Stimulated activated CD4-positive, alpha-beta T cell treated with anti-CD3 and anti-CD28 coated beads, Interleukin-2, amount 100 ng/mL, for 48 hours (primary cell): ENCODE results near the gene CELF5.
"Not testable (repeated sequence)": the region's sequence is repeated elsewhere in the genome, so short reads cannot be mapped to it uniquely, and the experiment has no call there.

ENCODE experiments used
- DNase-seq, 2 donors: peaks; one replicate each; pipeline ENCODE4 v3.0.0-alpha.2; 2020

The CELF5 gene

DNA sequence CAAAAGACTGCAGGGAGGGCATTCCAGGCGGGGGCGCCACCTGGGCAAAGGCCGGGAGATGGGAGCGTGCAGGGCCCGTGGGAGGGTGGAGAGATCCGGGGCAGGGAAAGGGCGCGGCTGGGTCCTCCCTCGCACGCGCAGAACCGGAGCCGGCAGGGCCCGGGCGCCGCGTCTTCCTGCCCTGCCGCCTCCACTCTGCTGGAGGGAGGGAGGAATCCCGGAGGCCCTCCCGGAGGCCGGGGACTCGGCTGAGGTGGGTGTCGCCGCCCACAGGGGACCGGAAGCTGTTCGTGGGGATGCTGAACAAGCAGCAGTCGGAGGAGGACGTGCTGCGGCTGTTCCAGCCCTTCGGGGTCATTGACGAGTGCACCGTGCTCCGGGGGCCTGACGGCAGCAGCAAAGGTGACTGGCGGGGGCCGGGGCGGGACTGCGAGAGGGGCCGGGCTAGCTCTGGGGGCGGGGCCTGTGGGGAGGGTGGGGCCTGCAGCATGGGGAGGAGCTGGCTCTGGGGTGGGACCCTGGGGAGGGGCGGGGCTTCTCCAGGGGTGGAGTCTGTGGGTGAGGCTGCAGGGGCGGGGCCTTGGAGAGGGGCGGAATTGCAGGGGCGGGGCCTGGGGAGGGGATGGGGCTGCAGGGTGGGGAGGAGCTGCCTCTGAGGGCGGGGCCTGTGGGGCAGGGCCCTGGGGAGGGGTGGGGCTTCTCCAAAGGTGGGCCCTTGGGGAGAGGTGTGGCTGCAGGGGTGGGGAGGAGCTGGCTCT, 51.3 kb downstream of the CELF5 start:
- DNase-seq, result peak; percentile 90 to 96

GRCh38 chr19:3276341-3276799, 51.9 kb downstream of the CELF5 start:
- peak in 1 of 2 donors; percentile 39 for DNase-seq

DNA sequence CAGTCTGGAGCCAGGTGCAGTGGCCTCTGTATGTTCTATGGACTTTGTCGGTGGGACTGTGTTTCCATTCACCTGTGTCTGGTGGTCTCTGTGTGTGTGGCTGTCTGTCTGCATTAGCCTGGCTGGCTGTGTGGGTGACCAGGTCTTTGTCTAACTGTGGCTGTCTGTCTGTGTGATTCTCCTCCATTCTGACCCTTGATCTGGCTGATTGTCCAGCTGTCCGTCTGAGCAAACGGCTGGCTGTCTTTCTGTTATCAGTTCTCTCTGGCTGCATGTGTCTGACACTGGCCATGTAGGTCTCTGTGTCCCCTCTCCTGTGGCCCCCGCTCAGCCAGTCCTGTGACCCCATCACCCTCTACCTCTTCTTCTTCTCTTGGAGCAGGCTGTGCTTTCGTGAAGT, 53.2 kb downstream of the CELF5 start:
- DNase-seq, result no peak

- DNase-seq, result no peak
Measured at GRCh38 chr19:3278294-3278693, 53.8 kb downstream of the CELF5 start.

GRCh38 chr19:3278749-3279148, 54.3 kb downstream of the CELF5 start:
- DNase-seq, result no peak

DNA sequence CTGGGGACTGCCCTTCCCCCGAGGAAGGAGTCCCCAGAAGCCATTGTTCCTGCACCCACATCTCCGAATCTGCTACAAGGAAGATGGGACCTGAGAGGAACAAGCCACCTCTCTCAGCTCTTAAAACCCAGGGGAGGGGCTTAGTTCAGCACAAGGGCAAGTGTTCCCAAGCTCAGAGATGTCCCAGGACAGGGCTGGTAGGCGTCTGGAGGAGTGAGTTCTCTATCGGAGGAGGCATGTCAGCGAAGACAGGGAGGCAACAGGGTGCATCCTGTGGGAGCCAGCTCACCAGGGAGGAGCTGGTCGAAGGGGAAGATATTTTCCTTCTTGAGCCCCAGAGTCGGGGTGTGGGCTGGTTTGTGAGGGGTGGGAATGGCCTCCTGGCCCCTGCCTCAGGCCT, 54.8 kb downstream of the CELF5 start:
- no peak for DNase-seq

- no peak for DNase-seq
Measured at GRCh38 chr19:3281026-3281425, 56.6 kb downstream of the CELF5 start.

DNA sequence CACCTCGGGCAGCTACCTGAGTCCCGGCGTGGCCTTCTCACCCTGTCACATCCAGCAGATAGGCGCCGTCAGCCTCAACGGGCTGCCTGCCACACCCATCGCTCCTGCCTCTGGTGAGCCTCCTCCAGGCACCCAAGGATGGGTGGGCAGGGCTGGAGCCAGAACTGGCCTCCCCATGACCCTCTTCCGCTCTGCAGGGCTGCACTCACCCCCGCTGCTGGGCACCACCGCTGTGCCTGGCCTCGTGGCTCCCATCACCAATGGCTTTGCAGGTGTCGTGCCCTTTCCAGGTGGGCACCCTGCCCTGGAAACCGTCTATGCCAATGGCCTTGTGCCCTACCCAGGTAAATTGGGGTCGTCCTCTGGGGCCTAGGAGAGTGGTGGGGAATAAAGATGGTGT, 57.7 kb downstream of the CELF5 start:
- no peak for DNase-seq

DNA sequence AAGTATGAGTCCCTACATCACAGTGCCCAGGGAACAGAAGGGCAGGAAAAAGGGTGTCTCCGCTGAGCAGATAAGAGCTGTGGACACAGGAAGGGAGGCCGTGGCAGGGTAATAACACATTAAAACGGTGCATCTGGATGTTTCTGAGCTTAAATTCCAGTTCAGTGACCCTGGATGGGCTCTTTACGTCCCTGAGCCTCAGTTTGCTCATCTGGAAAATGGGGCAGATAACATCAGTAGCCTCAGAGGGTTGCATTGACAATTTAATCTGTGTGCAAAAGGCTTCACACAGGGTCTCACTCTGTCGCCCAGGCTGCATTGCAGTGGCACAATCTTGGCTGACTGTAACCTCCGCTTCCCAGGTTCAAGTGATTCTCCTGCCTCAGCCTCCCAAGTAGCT, 58.1 kb downstream of the CELF5 start:
- DNase-seq, result no peak

DNA sequence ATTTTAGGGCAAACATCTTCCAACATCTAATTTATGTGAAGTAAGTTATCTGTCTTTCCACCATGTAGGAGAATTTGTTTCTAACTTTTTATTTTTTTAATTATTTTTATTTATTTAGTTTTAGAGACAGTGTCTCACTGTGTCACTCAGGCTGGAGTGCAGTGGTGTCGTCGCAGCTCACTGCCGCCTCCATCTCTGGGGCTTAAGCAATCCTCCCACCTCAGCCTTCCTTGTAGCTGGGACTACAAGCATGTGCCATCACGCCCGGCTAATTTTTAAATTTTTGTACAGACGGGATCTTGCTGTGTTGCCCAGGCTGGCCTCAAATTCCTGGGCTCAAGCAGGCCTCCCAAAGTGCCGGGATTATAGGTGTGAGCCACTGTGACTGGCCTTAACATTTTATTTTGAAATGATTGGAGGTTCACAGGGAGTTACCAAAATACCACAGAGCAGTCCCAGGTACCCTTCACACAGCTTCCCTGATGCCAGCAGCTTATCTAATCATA, 58.8 kb downstream of the CELF5 start:
- DNase-seq, result no peak

DNA sequence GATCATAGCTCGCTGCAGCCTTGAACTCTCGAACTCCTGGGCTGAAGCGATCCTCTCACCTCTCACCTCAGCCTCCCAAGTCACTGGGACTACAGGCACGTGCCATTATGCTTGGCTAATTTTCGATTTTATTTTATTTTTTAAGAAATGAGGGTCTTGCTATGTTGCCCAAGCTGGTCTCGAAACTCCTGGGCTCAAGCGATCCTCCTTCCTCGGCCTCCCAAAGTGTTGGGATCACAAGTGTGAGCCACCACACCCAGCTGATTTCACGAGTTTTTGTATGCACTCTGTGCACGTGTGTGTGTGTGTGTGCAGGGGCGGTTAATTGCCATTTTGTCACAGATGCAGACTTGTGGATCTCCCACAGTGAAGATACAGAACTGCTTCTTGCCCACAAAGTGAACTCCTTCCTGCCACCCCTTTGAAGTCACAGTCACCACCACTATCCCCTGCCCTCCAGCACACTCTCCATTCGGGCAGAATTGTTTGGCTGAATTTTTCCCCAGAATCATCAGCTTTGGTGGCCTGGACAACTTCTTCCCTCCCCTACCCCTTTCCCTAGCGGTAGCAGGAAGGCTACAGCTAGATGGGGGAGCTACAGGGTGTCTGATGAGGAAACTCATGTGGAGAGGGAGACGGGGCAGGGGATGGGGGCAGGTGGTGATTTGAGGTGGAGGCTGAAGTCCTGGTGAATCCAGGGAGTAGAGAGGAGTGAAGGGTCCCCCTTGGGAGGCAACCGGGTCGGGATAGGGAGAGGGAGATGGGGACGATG, 59.6 kb downstream of the CELF5 start:
- no peak for DNase-seq

GRCh38 chr19:3284759-3285646, 60.5 kb downstream of the CELF5 start:
- DNase-seq, result peak; percentile 66 to 79

DNA sequence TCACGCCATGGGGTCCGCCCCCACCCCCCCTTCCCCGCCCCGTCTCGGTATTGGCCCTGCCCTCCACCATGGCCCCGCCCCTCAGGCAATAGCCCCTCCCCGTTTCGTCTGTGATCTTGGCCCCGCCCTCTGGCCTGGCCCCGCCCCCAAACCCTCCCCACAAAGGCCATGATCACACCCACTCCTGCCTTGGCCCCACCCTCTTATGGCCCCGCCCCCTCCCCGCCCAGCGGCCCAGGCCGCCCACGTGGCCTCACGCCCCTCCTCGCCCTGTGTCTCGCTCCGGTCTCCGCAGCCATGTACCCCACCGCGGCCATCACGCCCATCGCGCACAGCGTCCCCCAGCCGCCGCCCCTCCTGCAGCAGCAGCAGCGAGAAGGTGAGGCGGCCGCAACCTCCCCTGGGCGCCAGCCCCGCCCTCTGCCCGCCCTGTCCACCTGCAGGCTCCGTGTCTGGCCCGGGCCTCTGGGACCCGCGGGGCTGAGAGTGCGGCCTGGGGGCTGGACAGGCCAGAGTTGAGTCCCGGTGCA, 61.3 kb downstream of the CELF5 start:
- DNase-seq, result peak; percentile 42 to 68

DNA sequence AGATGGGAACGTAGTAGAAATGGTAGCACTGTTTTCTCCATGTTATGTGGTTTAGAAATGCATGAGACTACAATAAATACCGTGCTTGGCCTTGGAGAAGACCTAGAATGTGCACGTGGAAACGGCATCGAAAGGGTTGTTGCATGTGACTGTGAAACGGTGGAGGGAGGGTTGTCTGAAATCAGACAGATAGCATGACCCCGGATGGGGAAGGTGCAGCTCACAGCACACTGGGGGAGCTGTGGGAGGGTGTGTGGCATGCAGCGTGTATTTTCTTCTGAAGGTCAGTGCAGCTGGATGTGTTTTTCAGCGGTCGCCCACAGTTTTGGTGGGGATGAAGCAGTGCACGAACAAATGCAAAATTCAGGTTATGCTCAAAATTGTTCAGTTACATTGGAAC, 63.4 kb downstream of the CELF5 start:
- DNase-seq, result no peak

DNA sequence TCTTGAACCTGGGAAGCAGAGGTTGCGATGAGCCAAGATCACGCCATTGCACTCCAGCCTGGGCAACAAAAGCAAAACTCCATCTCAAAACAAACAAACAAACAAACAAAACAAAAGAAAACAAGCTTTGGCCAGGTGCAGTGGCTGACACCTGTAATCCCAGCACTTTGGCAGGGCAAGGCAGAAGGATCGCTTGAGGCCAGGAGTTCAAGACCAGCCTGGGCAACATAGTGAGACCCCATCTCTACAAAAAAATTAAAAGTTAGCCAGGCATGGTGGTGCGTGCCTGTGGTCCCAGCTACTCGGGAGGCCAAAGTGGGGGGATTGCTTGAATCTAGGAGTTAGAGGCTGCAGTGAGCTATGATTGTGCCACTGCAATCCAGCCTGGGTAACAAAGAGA, 64.0 kb downstream of the CELF5 start:
- not testable (repeated sequence) for DNase-seq

- no peak for DNase-seq
Measured at GRCh38 chr19:3289971-3290569, 65.6 kb downstream of the CELF5 start.

DNA sequence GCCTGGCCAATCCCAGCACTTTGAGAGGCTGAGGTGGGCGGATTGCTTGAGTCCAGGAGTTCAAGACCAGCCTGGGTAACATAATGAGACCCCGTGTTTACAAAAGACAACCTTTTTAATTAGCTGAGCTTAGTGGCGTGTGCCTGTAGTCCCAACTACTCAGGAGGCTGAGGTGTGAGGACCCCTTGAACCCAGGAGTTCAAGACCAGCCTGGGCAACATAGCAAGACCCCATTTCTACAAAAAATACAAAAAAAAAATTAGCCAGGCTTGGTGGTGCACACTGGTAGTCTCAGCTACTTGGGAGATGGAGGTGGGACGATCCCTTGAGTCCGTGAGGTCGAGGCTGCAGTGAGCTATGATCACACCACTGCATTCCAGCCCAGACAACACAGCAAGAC, 66.4 kb downstream of the CELF5 start:
- not testable (repeated sequence) for DNase-seq

DNA sequence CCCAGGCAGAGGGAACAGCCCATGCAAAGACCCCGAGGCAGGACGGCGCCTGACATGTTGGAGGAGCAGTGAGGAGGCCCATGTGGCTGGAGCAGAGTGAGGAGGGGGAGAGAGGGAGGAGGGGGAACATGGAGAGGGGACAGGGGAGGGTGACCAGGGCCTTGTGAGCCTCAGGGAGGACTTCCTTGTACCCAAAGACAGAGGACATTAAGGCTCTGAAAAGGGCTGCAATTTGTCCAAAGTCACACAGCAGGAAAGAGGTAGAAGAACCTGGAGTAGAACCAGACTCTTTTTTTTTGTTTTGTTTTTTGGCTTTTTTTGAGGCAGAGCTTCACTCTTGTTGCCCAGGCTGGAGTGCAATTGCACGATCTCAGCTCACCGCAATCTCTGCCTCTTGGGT, 67.2 kb downstream of the CELF5 start:
- no peak for DNase-seq

GRCh38 chr19:3292958-3293529, 68.6 kb downstream of the CELF5 start:
- no peak for DNase-seq

GRCh38 chr19:3293560-3293959, 69.1 kb downstream of the CELF5 start:
- DNase-seq, result no peak

DNA sequence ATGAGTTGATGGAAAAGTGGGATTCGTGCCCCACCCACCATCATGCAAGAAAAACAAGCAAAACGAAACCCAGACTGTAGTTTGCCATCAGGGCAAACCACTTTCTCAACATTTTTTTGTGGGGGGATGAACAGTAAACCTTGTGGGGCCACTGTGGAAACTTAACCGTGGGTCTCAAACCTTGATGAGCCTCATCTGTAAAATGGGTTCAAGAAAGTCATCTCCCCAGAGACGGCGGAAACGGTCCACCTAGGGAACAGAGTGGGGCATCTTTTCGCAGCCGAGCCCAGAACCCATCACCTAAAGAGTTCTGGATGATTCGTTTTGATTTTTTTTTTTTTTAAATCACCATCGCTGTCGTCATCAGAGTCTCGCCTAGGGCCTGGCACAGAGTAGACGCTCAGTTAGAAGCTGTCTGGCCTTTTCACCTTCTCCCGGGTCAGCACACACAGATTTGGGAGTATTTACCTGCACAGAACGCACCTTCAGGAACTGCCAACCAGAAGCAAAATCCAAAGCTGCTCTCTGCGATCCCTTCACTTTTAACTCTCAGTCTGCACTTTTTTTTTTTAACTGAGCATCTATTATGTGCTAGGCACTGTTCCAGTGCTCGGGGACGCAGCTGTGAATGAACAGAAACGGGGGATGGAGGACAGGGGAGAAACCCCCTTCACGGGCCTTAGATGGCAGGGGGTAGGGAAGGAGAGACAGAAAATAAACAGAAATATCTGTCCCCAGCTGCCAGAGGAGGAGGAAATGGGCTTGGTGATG, 69.8 kb downstream of the CELF5 start:
- no peak for DNase-seq
